K562 (cell line): ENCODE results near the gene MYO1D.

Experiments used
- ATF3 ChIP-seq, 2 experiments: fragments of 450-650 bp in 1 of 2; sonication (generic) in 1 of 2; formaldehyde crosslinking in 1 of 2; IDR thresholded peaks in 1 of 2; conservative IDR thresholded peaks in 1 of 2; 2 replicates each; pipeline versions ENCODE4 v1.6.1 to v1.8.1; 2016 to 2023; ENCODE audit warnings: mild to moderate bottlenecking in 2 of 2, moderate library complexity in 2 of 2, inconsistent platforms in 1 of 2, missing genetic modification reagents in 1 of 2
- CEBPB ChIP-seq: fragments of 450-650 bp; IDR thresholded peaks from 2 replicates; pipeline ENCODE4 v1.6.1; 2016; ENCODE audit warnings: missing genetic modification characterization, missing compliant biosample characterization
- CHD7 ChIP-seq: fragments of 200-600 bp; sonication (generic); IDR thresholded peaks from one replicate; pipeline ENCODE4 v1.6.1; 2012; ENCODE audit warnings: mild to moderate bottlenecking, low read depth, low read length, inconsistent platforms
- CTCF ChIP-seq, 3 experiments: IDR thresholded peaks in 2 of 3; conservative IDR thresholded peaks in 1 of 3; 2 replicates each; pipeline ENCODE4 v1.5.1; 2011 to 2012; ENCODE audit warnings: low read length in 3 of 3, mild to moderate bottlenecking in 3 of 3, control low read depth in 2 of 3, improper control_type of control experiment in 1 of 3, inconsistent platforms in 1 of 3, low read depth in 1 of 3, mixed read lengths in 1 of 3, moderate library complexity in 1 of 3; ENCODE audit not compliant: insufficient read depth in 2 of 3
- HCFC1 ChIP-seq: IDR thresholded peaks from 2 replicates; pipeline ENCODE4 v1.6.1; 2012; ENCODE audit warnings: low read depth, low read length, improper control_type of control experiment
- HOXB6 ChIP-seq: fragments of 250-450 bp; sonication (Bioruptor Pico); IDR thresholded peaks from 2 replicates; pipeline ENCODE4 v1.5.1; 2022; ENCODE audit warnings: mild to moderate bottlenecking, borderline replicate concordance
- IRF9 ChIP-seq: fragments of 450-650 bp; IDR thresholded peaks from 2 replicates; pipeline ENCODE4 v1.6.1; 2016; ENCODE audit warnings: missing biosample characterization, missing genetic modification characterization
- MXI1 ChIP-seq: IDR thresholded peaks from 2 replicates; pipeline ENCODE4 v1.6.1; 2011; ENCODE audit warnings: low read depth, mild to moderate bottlenecking, improper control_type of control experiment, low read length
- POLR2A ChIP-seq: fragments of 450-650 bp; conservative IDR thresholded peaks from 2 replicates; pipeline ENCODE4 v1.6.1; 2016
- SLC30A9 ChIP-seq: fragments of 250-450 bp; sonication (Bioruptor Pico); IDR thresholded peaks from 2 replicates; pipeline ENCODE4 v1.8.0; 2022; ENCODE audit warnings: mild to moderate bottlenecking, moderate library complexity
- SMAD3 ChIP-seq: fragments of 450-650 bp; formaldehyde crosslinking; conservative IDR thresholded peaks from 2 replicates; pipeline ENCODE4 v1.4.0; 2020; ENCODE audit warnings: mild to moderate bottlenecking
- TAF1 ChIP-seq: IDR thresholded peaks from 2 replicates; pipeline ENCODE4 v1.6.1; 2011; ENCODE audit warnings: mild to moderate bottlenecking, low read length, moderate library complexity; ENCODE audit not compliant: insufficient read depth, control insufficient read depth, severe bottlenecking; ENCODE audit errors: extremely low read depth
- ZNF274 ChIP-seq: IDR thresholded peaks from 2 replicates; pipeline ENCODE4 v1.6.1; 2011; ENCODE audit warnings: low read depth, mild to moderate bottlenecking, low read length, moderate library complexity, borderline replicate concordance
- ZNF384 ChIP-seq: IDR thresholded peaks from 2 replicates; pipeline ENCODE4 v1.6.1; 2012; ENCODE audit warnings: low read depth, low read length, improper control_type of control experiment

DNA sequence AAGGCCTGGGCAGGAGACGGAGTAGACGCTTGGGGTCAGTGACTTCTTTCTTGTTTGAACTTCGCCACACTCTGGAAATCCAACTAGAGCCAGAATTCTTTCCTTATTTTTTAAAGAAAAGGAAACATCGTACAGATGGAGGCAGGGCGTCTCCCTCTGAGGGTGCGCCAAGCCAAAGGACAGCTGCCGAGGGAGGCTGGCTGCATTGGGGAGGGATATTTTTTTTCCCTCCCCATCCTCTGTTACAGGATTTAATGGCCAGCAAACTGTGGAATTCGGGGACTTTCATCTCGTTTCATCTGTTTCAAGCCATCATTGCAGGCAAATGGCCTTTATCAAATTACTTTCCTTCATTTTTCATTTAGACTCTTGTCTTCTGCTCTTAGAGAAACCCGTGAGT is 374.2 kb downstream of the MYO1D start:
- TF ChIP-seq SLC30A9 (CRISPR knock-in tag) = no peak
- TF ChIP-seq CEBPB (tag) = no peak
- no peak for TF ChIP-seq ZNF384
- TF ChIP-seq IRF9 = no peak
- no peak for TF ChIP-seq CTCF (IDR thresholded peaks at IDR 0.05 in 2 of 3, conservative IDR thresholded peaks at IDR 0.05 in 1 of 3; ENCODE audit: insufficient read depth in 2 of 3, low read depth in 1 of 3, low read length in 3 of 3)
- no peak for TF ChIP-seq ZNF274
- no peak for TF ChIP-seq HCFC1
- TF ChIP-seq ATF3 (IDR thresholded peaks at IDR 0.05) = no peak
- no peak for TF ChIP-seq ATF3 (CRISPR knock-in tag; conservative IDR thresholded peaks at IDR 0.05)
- TF ChIP-seq TAF1 = no peak
- no peak for TF ChIP-seq SMAD3 (CRISPR knock-in tag)
- TF ChIP-seq POLR2A = no peak
- TF ChIP-seq MXI1 = no peak
- no peak for TF ChIP-seq CHD7
- TF ChIP-seq HOXB6 (CRISPR knock-in tag) = no peak
